GM21526 (cell line): Measurements from ENCODE around the gene OFD1.

Experiments
- ATAC-seq: cut with Tn5 transposase; IDR thresholded peaks from one replicate; pipeline ENCODE4 v1.9.1; 2021; ENCODE audit warnings: moderate library complexity; ENCODE audit not compliant: unreplicated experiment, low FRiP score

Gene OFD1

GRCh38 chrX:13750204-13750603 is 15.7 kb downstream of the OFD1 start:
- peak; percentile 43 for ATAC-seq

- no peak for ATAC-seq
Observed at GRCh38 chrX:13750812-13751211, 16.3 kb downstream of the OFD1 start.

- no peak for ATAC-seq
Observed at GRCh38 chrX:13752141-13752540, 17.6 kb downstream of the OFD1 start.

- ATAC-seq = peak; percentile 51
Observed at GRCh38 chrX:13752646-13753045, 18.1 kb downstream of the OFD1 start.

- ATAC-seq = no peak
Observed at GRCh38 chrX:13754765-13755164, 20.2 kb downstream of the OFD1 start.

DNA sequence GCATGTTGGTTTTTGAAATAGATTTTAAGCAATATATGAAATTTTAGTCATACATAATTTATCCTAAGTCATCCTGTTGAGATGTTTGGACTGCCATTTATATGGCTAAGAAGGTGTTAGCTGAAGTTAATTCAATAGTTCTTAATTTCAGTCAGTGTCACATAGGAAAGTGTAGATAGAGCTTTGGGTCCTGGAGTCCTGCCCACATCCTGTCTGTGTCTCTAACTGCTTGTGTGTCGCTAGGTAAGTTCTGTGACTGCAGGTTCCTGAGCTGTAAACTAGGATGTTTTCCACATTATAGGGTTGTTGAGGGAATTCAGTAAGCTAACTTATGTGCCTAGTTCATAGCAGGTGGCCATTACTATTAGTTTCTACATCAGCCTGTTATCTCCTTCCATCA is 20.7 kb downstream of the OFD1 start:
- ATAC-seq = no peak

- no peak for ATAC-seq
Observed at GRCh38 chrX:13756381-13756780, 21.8 kb downstream of the OFD1 start.

DNA sequence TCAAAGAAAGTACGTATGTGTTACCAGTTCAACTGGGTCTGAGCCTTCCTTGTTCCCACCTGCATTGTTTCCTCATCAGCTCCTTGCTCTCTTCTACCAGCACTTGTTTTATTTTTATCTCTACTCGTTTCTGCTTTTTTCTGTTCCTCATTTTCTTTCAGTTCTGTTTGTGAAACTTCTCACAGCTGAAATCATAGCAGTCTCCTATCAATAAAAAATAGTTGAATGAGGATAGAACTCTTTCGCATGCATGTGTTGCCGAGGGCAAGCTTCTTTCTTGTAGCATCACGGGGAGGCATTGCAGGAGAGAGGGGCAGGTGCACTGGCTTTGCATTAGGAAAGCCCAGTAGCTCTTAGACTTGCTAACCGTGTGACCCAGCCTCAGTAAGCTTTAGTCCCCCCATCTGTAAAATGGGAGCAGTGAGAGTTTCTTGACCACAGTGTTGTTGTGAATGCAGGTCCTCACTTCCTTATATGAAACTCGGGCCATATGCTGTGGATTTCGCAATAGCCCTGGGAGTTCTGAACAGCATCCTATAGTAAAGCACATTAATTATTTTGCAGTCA is 24.7 kb downstream of the OFD1 start:
- peak; percentile 75 for ATAC-seq

- no peak for ATAC-seq
Observed at GRCh38 chrX:13760426-13760825, 25.9 kb downstream of the OFD1 start.

- peak; percentile 54 for ATAC-seq
Observed at GRCh38 chrX:13761606-13762414, 27.3 kb downstream of the OFD1 start.

GRCh38 chrX:13763489-13763888 is 28.9 kb downstream of the OFD1 start:
- ATAC-seq = no peak

DNA sequence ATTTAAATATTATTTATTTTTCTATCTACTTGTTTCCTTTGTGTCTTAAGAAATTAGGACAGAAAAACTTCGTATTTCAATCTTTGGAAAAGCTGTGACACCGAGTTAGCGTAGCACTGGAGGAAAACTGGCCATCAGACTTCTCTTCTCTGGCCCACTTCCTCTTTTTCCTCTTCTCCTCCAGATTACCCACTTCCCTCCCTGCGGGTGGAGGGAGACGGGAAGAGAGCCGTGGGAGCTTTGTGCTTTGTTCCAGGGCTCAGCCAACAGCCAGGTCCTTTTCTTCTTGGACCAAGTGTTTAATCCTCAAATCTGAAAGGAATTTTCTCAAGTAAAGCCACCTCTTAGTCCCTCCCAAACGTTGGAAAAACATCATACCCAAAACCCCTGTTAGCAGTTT is 29.7 kb downstream of the OFD1 start:
- ATAC-seq = no peak

GRCh38 chrX:13764765-13765164 is 30.2 kb downstream of the OFD1 start:
- no peak for ATAC-seq

GRCh38 chrX:13768939-13769338 is 34.4 kb downstream of the OFD1 start:
- no peak for ATAC-seq

- ATAC-seq = no peak
Observed at GRCh38 chrX:13770013-13770535, 35.5 kb downstream of the OFD1 start.

DNA sequence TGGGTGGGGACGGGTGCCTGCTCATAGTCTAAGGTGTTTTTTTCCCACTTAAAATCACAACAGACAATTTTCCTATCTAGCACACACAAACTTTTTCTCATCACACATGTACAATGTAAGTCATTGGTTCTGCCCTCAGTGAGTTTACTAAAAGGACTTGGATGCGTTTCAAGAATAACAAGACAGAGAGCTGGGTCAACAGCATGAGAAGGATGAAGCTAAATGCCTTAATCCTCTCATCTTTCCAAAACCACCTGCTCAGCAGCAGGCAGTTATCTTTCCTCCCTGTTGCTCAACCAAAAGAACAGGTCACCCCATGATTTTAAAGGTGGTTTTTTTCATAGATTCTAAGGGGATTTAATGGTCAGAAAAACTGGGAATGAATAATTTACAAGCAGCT is 40.1 kb downstream of the OFD1 start:
- no peak for ATAC-seq

- no peak for ATAC-seq
Observed at GRCh38 chrX:13775837-13776236, 41.3 kb downstream of the OFD1 start.

DNA sequence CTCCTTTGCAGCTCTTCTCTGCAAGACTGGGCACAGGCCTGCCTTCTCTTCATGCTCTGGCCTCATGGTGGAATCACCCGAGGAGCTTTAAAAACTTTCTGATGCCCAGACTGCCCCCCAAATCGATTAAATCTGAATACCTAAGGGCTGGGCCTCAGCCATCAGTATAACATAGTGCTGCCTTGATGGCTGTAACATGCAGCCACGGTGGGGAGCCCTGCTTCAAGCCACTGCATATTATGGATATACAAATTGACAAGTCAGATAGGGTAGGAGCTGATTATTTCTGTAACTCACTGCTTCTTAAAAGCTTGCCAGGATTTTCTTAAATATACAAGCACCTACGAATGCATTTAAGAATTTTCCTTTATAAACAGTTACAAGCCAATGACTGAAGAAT is 41.8 kb downstream of the OFD1 start:
- no peak for ATAC-seq

- no peak for ATAC-seq
Observed at GRCh38 chrX:13778916-13779315, 44.4 kb downstream of the OFD1 start.

DNA sequence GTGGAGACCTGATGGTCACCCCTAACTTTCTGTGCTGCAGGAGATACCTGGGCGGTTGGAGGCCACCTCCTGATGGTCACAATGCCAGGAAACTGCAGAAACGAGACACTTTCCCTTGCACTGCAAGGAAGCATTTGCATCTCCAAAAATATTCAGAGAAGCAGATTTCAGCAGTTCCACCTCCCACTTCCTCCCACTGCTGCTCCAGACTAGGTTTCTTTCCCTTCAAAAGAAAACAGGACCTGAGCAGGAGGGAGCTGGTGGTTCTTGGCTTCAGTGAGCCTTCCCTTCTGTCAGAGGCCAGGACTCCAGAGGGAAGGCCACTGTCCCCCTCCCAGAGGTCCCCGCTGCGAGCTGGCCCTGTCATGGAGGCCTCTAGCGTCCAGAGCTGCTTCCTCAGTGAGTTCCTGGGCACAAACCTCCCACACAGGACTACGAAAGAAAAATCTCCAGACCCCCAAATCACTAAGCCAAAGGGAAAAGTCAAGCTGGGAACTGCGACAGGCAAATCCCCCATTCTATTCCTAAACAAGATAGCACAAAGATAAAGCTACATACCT is 46.4 kb downstream of the OFD1 start:
- no peak for ATAC-seq

- ATAC-seq = no peak
Observed at GRCh38 chrX:13786048-13786447, 51.5 kb downstream of the OFD1 start.
